ENCODE data around the gene CD58.
"Not testable (repeated sequence)": the region's sequence is repeated elsewhere in the genome, so short reads cannot be mapped to it uniquely, and the experiment has no call there.

CD58 gene

DNA sequence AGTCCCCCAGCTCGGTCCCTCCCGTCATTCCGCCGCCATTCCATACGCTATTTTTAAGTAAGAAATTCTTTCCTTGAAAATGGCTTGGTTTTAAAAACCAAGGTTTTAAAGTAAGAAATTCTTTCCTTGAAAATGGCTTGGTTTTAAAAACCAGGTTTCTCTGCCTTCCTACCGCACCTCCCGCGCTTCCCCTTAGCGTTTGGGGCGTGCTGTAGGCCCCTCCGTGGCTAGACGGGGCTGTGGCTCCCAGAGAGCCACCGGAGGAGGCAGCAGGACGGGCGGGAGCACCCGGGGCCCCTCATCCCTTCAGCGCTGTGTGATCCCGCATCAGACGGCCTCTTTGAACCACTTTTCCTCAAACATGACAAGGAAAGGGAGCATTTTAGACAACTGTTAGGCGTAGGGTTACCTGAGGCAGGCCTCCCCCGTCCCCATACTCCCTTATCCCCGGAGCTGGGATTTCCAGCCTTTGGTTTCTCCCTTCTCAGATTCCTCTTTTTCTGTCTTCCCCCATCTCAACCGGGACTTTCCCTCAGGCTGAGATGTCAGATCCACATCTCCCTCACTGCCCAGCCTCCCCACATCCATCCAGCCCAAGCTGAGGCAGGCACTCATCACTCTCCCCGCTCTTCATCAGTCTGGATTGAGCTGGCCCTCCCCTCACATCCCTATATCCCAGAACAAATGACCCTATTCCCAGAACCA is 541 bp upstream of the CD58 start:
- no peak for DNase-seq (ENCODE audit: low spot score)

DNA sequence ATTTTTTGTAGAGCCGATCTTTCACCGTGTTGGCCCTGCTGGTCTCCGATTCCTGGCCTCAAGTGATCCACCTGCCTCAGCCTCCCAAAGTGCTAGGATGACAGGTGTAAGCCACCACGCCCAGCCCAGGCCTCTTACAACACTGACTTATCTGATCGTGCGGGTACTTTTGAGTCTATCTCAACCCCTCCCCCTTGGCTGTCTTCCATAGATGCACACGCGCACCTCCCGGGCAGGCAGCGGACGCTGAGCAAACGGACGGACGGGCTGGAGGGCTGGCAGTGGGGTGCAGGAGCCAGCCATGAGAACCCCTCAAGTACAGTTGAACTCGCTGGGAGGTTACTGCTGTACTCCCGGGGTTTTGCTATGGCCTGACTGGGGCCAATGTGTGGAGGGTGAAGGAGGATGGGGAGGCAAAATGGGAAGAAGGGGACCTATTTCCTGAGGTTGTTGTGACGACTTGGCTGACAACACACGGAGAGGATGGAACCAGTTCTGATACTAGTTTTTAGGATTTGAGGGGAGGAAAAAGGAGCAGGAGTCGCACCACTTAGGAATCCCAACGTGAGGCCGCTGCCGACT is 959 bp downstream of the CD58 start:
- DNase-seq (ENCODE audit: low spot score), result peak; percentile 68

DNA sequence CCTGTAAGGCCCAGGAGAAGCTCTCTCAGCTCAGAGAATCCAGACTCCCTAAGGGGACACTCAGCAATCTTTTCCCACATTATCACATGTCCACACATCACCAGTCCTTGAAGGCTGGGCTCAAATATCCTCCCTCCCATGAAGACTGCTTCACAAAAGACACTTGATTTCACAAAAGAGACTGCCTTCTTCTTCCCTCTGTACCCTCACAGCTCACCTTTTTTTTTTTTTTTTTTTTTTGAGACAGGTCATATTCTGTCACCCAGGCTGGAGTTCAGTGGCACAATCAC is 1.5 kb downstream of the CD58 start:
- no peak for DNase-seq (ENCODE audit: low spot score)

DNA sequence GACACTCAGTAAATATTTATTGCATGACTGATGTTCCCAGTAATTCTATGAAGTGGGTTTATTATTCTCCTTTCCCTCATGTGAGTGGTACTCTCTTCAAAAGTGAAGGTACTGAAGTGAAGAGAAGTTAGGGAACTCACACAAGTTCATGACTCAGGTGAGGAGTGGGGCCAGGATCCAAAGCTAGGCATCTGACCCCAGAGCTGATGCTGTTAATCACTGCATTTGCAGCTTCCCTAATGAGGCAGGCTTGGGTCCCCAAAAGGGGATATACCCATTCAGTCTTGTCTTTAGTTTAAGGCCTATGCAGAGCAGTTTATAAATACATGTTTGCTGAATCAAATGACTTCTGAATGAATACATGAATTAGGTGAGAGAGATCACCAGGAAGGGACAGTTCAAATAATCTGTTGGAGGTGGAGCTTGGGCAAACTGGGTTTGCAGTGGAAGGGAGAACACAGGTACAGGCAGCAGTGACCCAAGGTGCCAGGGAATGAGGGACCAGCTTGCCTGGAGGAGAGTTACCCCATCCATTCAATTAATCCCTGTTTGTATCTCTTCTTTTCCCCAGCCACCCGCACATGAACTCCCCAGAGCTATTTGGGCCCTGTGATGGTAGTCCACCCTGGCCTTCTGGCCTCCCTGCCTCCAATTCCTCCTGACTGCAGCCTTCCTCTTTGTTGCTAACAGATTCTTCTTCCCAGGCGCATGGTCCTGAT is 2.0 kb downstream of the CD58 start:
- no peak for DNase-seq (ENCODE audit: low spot score)

DNA sequence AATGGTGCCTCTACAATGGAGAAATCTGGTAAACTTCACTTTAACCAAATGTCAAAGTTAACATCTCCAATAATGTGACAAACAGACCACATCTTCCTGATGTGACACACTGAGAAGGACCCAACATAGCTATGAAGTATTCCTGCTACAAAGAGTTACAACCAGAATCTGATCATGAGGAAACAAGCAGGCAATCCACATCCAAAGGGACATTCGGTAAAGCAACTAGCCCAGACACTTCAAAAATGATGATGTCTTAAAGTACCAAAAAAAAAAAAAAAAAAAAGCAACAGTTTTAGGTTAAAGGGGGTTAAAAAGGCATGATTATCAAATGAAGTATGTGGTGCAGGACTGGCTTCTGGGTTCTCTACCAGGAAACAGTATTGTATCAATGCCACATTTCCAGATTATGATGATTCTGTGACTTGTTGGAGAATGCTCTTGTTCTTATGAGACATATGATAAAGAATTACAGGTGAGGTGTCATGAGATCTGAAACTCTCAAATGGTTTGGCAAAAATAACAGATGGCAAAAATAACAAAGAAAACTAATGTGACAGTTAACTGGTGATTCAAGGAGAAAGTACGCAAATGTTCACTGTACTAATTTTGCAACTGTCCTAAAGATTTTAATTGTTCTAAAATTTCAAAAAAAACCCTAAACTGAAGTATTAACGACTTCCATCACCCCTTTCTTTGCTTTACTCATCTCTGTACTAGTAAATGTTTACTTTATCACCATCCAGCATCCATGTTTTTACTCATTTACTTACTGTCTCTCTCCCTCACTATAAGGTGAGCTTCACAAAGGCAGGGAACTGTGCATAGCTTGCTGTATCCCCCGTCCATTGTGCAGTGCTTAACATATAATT is 2.8 kb downstream of the CD58 start:
- DNase-seq (ENCODE audit: low spot score), result no peak

DNA sequence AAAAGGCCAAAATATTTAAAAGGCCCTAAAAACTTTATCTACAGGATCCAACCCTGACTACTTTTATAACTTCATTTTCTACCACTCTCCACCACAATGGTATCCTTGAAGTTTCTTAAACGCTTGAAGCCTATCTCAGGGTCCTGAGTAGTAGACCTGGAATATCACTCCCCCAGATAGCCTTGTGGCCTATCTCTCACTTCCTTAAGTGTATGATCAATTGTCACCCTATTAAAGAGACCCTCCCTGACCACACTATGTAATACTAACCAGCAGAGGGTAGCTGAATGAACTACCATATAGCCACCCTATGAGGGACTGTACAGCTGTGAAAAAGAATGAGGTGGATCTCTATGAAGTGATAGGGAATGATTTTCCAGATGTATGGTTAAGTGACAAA is 5.6 kb downstream of the CD58 start:
- no peak for DNase-seq (ENCODE audit: low spot score)

DNA sequence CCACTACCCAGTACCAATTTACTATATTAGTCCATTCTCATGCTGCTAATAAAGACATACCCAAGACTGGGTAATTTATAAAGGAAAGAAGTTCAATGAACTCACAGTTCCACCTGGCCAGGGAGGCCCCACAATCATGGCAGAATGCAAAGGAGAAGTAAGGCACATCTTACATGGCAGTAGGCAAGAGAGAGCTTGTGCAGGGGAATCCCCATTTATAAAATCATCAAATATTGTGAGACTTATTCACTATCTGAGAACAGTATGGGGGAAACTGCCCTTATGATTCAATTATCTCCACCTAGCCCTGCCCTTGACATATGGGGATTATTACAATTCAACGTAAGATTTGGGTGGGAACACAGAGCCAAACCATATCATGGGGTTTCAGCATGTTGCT is 6.4 kb downstream of the CD58 start:
- no peak for DNase-seq (ENCODE audit: low spot score)

DNA sequence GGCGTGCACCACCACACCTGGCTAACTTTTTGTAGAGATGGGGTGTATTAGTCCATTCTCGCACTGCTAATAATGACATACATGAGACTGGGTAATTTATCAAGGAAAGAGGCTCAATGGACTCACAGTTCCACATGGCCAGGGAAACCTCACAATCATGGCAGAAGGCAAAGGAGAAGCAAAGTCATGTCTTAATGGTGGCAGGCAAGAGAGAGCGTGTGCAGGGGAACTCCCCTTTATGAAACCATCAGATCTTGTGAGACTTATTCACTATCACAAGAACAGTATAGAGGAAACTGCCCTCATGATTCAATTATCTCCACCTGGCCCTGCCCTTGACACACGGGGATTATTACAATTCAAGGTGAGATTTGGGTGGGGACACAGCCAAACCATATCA is 8.4 kb downstream of the CD58 start:
- not testable (repeated sequence) for DNase-seq (ENCODE audit: low spot score)

DNA sequence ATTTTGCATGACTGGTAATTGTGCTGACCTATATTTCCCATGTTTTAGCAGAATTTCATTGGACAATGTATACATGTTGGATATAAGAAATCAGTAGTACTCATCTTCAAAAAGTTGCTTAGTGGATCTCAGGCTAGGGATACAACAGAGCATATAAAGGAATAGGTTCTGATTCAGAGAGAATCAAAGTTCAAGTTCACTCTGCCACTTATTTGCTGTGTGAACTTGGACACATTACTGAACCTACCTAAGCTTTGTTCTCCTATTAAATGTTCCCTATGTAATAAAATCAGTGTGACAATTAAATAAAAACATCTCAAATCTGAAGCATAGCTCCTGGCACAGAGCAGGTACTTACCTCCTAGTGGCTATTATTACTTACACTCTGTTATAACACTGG is 9.3 kb downstream of the CD58 start:
- DNase-seq (ENCODE audit: low spot score), result no peak

DNA sequence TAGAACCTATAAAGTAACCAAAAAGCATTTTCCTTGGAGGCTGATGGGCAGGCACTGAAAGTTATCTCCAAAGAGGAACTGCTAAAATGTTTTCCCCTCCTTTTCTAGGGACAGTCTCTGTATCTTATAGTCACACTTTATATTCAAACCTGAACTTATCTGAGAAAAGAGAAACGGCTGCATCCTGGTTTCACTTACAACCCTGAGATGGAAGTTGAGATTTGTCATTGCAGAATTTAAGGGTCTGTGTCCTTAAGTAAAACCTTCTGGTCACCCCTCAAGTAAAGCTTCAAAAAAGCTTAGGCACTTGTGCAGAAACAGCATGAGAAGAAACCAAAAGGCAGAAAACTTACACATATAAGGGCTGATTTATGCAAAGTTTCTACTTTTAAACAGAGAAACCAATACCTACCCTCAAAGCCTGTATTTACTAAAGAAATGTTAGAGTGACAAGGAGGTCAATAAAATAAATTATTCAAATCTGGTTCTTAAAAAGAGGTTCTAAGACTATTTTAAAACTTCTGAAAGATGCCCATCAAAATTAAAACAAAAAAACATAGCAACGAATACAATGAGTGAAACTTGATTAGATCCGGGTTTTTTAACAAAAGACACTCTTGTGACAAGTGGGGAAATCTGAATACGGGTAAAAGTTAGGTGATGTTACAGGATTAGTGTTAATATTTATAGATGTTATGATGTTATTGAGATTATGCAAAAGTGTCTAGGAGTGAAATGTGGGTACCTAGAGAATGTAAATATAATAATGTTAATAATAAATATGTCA is 9.9 kb downstream of the CD58 start:
- no peak for DNase-seq (ENCODE audit: low spot score)

DNA sequence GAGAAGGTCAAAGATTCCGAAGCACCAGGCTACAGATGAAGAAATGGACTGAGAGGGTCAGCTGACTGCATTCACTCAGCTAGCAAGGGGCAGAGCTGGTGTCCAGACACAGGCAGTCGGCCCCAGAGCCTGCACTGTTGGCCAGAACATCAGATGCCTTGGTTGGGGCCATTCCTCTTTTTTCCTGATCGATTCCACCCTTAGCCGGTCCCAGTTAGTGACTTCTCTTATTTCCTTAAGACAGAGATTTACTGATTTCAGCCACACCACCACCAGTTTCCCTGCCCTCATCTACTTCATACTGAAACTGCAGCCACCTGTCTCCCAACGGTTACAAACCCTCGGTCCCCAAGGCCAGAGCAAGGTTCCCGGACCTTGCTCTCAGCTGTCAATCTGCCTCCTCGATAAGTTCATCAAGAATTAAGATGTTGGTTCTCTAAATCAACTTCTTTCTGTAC is 11.5 kb downstream of the CD58 start:
- DNase-seq (ENCODE audit: low spot score), result no peak

DNA sequence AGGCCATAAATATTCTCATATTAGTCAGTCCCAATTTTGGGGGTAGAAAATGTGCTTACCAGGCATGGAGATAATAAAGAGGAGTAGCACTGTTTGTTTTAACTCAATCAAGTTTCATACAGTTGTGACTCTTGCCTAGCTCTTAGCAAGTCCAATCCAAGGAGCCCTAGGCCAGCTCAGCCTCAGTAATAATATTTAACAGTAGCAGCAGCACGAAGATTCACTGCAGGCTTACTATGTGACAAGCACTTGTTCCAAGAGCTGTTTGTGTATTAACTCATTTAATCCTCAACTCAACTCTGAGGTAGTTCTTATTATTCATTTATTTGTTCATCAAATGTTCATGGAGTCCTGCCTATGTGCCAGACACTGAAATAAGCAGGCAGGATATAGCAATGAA is 12.3 kb downstream of the CD58 start:
- no peak for DNase-seq (ENCODE audit: low spot score)

DNA sequence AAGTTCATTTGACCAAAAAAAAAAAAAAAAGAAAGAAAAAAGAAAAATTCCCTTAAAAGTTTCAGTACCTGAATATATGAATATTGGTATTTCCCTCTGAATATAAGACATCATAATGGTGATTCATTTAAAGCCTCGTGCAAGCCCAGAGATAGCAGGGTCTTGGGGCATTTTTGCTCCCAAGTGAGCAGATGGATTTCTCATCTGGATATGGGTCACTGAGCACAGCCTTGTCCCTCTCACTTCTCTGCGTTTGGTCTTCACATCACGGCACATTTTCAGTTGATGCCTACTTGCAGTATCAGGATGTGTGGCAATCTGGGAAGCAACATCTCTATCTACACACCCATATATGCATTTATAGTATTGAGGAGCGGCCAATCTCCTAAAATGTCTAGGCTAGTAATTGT is 12.7 kb downstream of the CD58 start:
- DNase-seq (ENCODE audit: low spot score), result no peak

DNA sequence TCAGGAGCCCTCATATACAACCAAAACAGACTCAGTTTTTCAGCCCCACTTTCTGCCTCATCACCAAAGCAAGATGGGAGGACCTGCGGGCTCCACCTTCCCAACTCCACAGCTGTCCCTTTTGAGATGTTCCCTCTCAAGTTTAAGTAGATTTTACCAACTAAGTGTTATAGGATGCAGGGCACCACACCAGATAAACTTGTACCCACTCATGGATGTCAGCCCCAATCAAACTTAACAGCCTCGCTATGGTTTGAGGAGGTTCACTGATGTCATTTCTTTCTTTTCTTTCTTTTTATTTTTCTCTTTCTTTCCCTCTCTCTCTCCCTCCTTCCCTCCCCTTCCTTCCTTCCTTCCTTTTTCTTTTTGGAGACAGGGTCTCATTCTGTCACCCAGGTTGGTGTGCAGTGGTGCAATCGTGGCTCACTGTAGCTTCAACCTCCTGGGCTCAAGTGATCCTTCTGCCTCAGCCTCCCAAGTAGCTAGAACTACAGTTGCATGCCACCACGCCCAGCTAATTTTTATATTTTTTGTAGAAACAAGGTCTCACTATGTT is 13.4 kb downstream of the CD58 start:
- DNase-seq (ENCODE audit: low spot score), result no peak

DNA sequence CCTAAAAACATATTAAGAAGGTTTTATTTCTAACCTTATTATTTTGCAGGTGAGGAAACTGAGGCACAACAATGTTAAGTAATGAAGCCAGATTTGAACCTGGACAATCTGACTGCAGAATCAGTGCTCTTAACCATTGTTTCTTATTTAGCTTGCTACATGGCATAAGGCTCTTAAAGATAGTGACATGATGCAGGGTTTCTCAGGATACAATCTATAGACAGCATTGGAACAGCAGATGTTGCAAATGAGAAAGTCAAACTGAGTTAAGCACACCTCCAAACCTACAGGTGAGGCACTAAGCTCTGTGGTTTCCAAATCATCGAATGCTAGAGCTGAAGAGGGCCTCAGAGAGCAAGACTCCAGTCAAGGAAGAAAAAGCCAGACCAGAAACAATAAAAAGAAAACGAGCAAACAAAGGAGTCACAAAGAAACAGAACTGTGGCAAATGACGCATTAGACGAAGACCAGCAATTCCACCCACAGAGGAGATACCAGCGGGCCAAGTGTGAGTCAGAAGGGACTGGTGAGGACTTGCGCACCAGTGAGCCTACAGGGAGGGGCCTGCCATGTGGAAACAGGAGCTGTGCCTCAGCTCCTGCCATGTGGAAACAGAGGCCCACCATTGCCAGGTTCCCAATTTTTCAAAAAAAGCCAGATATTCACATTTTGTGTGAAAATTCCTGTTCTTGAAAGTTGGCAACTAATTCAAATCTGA is 14.4 kb downstream of the CD58 start:
- DNase-seq (ENCODE audit: low spot score), result peak; percentile 85

DNA sequence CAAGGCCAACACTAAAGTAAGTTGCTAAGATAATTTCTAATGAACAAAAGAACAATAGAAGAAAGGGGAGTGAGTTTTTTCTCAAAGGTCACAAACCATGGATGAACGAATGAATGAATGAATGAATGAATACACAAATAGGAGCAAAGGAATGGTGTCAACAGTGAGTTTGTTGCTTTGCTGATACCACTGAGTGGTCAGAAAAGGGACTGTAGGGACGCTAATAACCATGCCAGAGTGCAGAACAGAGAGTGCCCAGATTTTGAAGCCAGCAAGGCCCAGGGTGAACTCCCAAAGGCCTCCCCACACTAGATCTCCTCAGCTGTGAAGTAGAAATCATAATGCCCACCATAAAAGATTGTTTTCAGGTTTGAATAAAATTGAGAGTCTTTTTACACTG is 15.9 kb downstream of the CD58 start:
- DNase-seq (ENCODE audit: low spot score), result no peak

DNA sequence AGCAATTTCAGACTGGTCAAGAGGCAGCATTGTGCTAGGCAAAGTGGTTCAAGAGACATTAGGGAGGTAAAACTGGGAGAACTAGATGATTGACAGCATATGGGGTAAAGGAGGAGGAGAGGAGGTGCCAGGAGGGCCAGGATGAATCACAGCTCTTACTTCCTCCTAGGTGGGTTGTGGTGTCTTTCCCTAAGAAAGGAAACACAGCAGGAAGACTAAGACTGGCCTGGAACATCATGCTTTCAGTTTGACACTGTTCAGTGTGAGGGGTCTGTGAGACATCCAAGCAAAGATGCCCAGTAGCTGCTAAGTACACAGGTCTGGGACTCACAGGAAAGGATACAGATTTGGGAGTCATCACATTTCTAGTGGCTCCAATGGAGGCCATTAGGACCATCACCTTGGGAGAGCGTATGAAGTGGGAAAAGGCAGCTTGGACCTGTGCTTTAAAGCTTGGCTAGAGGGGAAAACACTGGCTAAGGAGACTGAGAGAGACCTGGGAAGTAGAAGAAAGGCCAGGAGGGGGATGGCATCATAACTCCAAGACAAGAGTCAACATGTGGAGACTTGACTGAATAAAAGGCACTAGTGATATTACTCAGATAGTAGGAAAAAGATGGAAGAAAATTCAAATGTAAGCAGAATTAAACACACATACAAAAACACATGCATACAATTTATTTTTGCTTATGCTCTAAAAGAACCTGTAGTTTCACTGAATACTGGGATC is 17.3 kb downstream of the CD58 start:
- no peak for DNase-seq (ENCODE audit: low spot score)

DNA sequence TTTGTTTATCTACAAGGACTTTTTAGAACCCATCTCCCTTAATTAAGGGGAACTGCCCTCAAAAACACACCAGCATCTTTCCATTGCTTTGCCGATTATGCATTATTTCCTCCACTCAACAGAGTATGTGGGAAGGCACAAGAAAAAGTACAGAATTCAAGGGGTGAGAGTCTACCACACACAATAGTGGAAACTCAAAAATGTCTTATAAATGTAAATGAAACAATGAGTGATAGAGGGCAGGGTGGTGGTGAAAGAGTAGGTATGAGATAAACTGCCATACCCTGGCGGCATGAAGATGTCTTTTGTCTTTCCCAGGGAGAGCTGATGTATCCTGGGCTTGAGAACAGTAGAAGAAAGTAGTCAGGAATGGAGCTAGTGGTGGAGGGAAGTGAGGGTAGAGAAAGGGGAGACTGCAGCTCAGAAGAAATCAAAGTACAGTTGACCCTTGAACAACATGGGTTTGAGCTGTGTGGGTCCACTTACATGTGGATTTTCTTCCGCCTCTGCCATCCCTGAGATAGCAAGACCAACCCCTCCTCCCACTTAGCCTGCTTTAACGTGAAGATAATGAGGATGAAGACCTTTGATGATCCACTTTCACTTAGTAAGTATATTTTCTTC is 24.4 kb downstream of the CD58 start:
- DNase-seq (ENCODE audit: low spot score), result no peak

DNA sequence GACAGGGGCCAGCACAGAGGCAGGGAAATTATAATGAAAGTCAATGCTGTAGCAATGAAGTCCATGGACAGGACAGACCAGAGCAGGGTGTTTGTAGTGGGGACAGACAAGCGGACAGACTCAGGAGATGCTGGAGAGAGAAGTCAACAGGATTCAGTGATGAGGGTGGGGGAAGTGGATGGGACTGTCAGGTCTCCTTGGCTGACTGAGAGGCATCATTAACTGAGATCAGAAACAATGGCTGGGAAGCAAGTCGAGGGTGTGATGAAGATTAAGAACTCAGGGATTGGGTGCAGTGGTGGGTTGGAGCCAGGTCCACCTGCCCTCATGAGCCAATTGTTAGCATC is 25.5 kb downstream of the CD58 start:
- no peak for DNase-seq (ENCODE audit: low spot score)

Data from CD4-positive, alpha-beta T cell treated with Interleukin-15 for 4 hours (primary cell).